ENCODE data around the gene TTC23L.

TTC23L gene

GRCh38 chr5:34833976-34834793, 4.8 kb upstream of the TTC23L start:
- DNase-seq = no peak

- DNase-seq = no peak
Measured at GRCh38 chr5:34834794-34835089, 4.2 kb upstream of the TTC23L start.

- DNase-seq = no peak
Measured at GRCh38 chr5:34835664-34836063, 3.3 kb upstream of the TTC23L start.

- no peak for DNase-seq
Measured at GRCh38 chr5:34841816-34842215, 2.9 kb downstream of the TTC23L start.

GRCh38 chr5:34842554-34842953, 3.6 kb downstream of the TTC23L start:
- DNase-seq = no peak

- DNase-seq = no peak
Measured at GRCh38 chr5:34843497-34843896, 4.5 kb downstream of the TTC23L start.

GRCh38 chr5:34844106-34844505, 5.1 kb downstream of the TTC23L start:
- DNase-seq = no peak

- DNase-seq = no peak
Measured at GRCh38 chr5:34844999-34845398, 6.0 kb downstream of the TTC23L start.

GRCh38 chr5:34847056-34847455, 8.1 kb downstream of the TTC23L start:
- no peak for DNase-seq

GRCh38 chr5:34847552-34847951, 8.6 kb downstream of the TTC23L start:
- DNase-seq = no peak

GRCh38 chr5:34848230-34848629, 9.3 kb downstream of the TTC23L start:
- DNase-seq = no peak

GRCh38 chr5:34849253-34849652, 10.3 kb downstream of the TTC23L start:
- DNase-seq = no peak

GRCh38 chr5:34854459-34855174, 15.7 kb downstream of the TTC23L start:
- no peak for DNase-seq

GRCh38 chr5:34857161-34857560, 18.2 kb downstream of the TTC23L start:
- DNase-seq = no peak

GRCh38 chr5:34857894-34858293, 18.9 kb downstream of the TTC23L start:
- no peak for DNase-seq

GRCh38 chr5:34858790-34859189, 19.8 kb downstream of the TTC23L start:
- DNase-seq = no peak

GRCh38 chr5:34859253-34859652, 20.3 kb downstream of the TTC23L start:
- no peak for DNase-seq

- no peak for DNase-seq
Measured at GRCh38 chr5:34863946-34864345, 25.0 kb downstream of the TTC23L start.

- DNase-seq = no peak
Measured at GRCh38 chr5:34865091-34865490, 26.1 kb downstream of the TTC23L start.

- DNase-seq = no peak
Measured at GRCh38 chr5:34866989-34867471, 28.1 kb downstream of the TTC23L start.

GRCh38 chr5:34867660-34868059, 28.7 kb downstream of the TTC23L start:
- DNase-seq = no peak

- no peak for DNase-seq
Measured at GRCh38 chr5:34868791-34869190, 29.8 kb downstream of the TTC23L start.

- no peak for DNase-seq
Measured at GRCh38 chr5:34869256-34869655, 30.3 kb downstream of the TTC23L start.

GRCh38 chr5:34870382-34870781, 31.4 kb downstream of the TTC23L start:
- DNase-seq = no peak

GRCh38 chr5:34876275-34876674, 37.3 kb downstream of the TTC23L start:
- DNase-seq = no peak

All from NCI-H2171 treated with DMSO at 0.1 percent for 48 hours (cell line).